ENCODE results near the gene PPEF2.

GRCh38 chr4:75860606-75861005 lies 41.6 kb downstream of the PPEF2 start:
- TF ChIP-seq CTCF (IDR thresholded peaks at IDR 0.05 in 8 of 11, conservative IDR thresholded peaks at IDR 0.05 in 3 of 11), result no peak
- TF ChIP-seq POLR2AphosphoS5 (IDR thresholded peaks at IDR 0.05), result no peak
